ENCODE measurements around the gene PLLP. TPM values are rescaled to one million over a fixed set of nuclear protein-coding genes. Genes with fewer than 3 reads are reported as not detected.

PLLP gene
- total and polyA plus RNA-seq, 9 of the 15 experiments (the other 6 are each of a cell fraction or from before 2014, with no cell fraction given) = 0.09 to 0.96 (median 0.27) TPM

DNA sequence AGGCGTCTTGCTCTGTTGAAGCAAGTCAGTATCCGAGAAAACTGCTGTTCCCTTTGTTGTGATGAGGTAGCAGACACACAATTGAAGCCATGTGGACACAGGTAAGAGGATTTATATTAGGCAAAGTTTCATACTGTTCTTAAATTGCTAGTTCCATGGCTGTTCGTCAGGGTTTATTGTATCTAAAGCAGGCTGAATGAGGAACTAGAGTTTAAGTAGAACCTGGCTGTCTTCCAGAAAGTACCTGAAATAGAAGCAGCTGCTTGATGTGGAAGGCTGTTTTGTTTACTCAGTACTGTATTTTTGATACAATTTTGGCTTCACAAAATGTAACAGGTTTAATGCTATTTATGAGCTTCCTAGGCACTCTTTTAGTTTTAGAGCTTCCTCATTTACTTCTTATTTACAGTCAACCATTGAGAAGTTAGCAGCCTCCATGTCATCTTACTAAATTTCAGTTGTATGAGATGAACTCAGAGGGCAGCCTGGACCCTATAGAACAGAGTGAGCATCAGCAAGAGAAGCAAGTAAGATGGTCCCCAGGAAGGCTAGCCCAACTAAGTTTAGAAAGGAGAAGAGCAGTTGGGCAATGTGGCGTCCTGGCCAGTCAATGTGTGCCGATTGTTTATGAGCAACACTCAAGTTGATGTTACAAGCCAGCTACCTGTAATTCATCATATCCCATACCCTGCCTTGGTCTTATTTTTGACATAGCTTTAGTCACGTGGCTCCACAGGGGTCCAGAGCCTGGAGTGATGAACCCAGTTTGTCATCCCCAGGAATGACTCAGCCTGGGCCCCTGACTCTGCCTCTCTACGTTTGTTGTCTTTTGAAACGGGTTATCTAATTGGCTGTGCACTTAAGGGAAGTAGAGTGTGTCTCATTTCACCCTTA is 49.1 kb downstream of the PLLP start:
- no peaks in the 10 kb centered on the region for H3K79me2 ChIP-seq (ENCODE audit: control insufficient read depth, insufficient read depth, low read length)
- H2AFZ ChIP-seq (ENCODE audit: low read depth, low read length) = no peak overlapping the region
- peak; percentile 75 for ATAC-seq
- H3K9me3 ChIP-seq (replicated peaks; ENCODE audit: control insufficient read depth, insufficient read depth, low read depth, low read length) = no peaks in the 10 kb centered on the region
- no peaks in the 10 kb centered on the region for H3K27me3 ChIP-seq (ENCODE audit: control insufficient read depth in 2 of 2, insufficient read depth in 2 of 2, low read length in 2 of 2)
- DNase-seq (ENCODE audit: extremely low read depth in 1 of 4, low spot score in 3 of 4) = peak; percentile 23 to 70 (median 47)
- H3K4me1 ChIP-seq (replicated peaks in 1 of 2; ENCODE audit: control insufficient read depth in 2 of 2, insufficient read depth in 2 of 2, low read length in 2 of 2) = peaks cover 0 to 9% of the 10 kb centered on the region in 2 experiments; a peak in 2 of 5 replicates
- H3K36me3 ChIP-seq (ENCODE audit: control insufficient read depth, insufficient read depth, low read length) = peaks cover 84% of the 10 kb centered on the region
- no peak overlapping the region for H3K9ac ChIP-seq (ENCODE audit: insufficient read depth in 1 of 2, low read depth in 2 of 2, low read length in 2 of 2)
- peak overlapping the region; percentile 26; the same call in 1 of the 3 replicates for H3K27ac ChIP-seq (ENCODE audit: extremely low read depth, low read depth, low read length)
- no peak for FAIRE-seq
- H3K9me1 ChIP-seq (ENCODE audit: control insufficient read depth, insufficient read depth, low read length) = no peaks in the 10 kb centered on the region
- ChIA-PET POLR2A (interaction anchor here (0.9 kb wide), 1 partner anchor 14 kb away, joined by 3 read pairs; no protein-coding TSS in a partner anchor), CTCF (ENCODE audit: low intra/inter-chr PET ratio) (interaction anchor here (0.6 kb wide), 1 partner anchor 15 kb away, joined by 3 read pairs; no protein-coding TSS in a partner anchor)
- in situ Hi-C loops (cut with MboI) = no loop called here
- H4K20me1 ChIP-seq (replicated peaks; ENCODE audit: control insufficient read depth, insufficient read depth, low read length) = no peaks in the 10 kb centered on the region
- 50% methylated on average over 8 of the region's 8 CpGs for WGBS (ENCODE audit: insufficient coverage, low coverage, missing lambda C conversion rate)
- intact Hi-C loops (cut with micrococcal nuclease) = no loop called here
- no peak overlapping the region; the same call in 1 of the 2 replicates for H3K4me2 ChIP-seq (ENCODE audit: insufficient read depth, low read length)
- no TSS peak for BruUV-seq (replicated peaks)
- H3K4me3 ChIP-seq = no peak overlapping the region
- TF ChIP-seq RNF2 (IDR thresholded peaks at IDR 0.05) (no peak), NFE2 (IDR thresholded peaks at IDR 0.05; ENCODE audit: low read depth) (peak; percentile 55), CREM (IDR thresholded peaks at IDR 0.05; ENCODE audit: low read depth) (0 out of 2 replicates have a peak, but pooled peaks have one; percentile 21), ZNF217 (CRISPR knock-in tag; IDR thresholded peaks at IDR 0.05) (no peak), PHF20 (IDR thresholded peaks at IDR 0.05; ENCODE audit: partially characterized antibody) (no peak), MBD2 (IDR thresholded peaks at IDR 0.05; ENCODE audit: borderline replicate concordance, low read depth) (no peak), RAD51 (IDR thresholded peaks at IDR 0.05; ENCODE audit: borderline replicate concordance, low read depth) (peak; percentile 64; the same call in 1 of the 2 replicates), TOE1 (IDR thresholded peaks at IDR 0.05; ENCODE audit: borderline replicate concordance) (0 out of 2 replicates have a peak, but pooled peaks have one; percentile 26), TOE1 (CRISPR knock-in tag; IDR thresholded peaks at IDR 0.05; ENCODE audit: borderline replicate concordance, low read depth) (no peak), FOSL1 (tag; conservative IDR thresholded peaks at IDR 0.05) (peak; percentile 89), MAFK (IDR thresholded peaks at IDR 0.05; ENCODE audit: low read length) (0 out of 2 replicates have a peak, but pooled peaks have one; percentile 2), NFIC (IDR thresholded peaks at IDR 0.05) (peak; percentile 53)
- TF ChIP-seq, protein P1, sequence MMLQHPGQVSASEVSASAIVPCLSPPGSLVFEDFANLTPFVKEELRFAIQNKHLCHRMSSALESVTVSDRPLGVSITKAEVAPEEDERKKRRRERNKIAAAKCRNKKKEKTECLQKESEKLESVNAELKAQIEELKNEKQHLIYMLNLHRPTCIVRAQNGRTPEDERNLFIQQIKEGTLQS (IDR thresholded peaks at IDR 0.05) = peak; percentile 84
- TF ChIP-seq, protein P1 (CRISPR knock-in tag; conservative IDR thresholded peaks at IDR 0.05) = no peak
- TF ChIP-seq, protein P2, sequence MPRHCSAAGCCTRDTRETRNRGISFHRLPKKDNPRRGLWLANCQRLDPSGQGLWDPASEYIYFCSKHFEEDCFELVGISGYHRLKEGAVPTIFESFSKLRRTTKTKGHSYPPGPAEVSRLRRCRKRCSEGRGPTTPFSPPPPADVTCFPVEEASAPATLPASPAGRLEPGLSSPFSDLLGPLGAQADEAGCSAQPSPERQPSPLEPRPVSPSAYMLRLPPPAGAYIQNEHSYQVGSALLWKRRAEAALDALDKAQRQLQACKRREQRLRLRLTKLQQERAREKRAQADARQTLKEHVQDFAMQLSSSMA (CRISPR knock-in tag; IDR thresholded peaks at IDR 0.05) = no peak
- TF ChIP-seq, protein P3, sequence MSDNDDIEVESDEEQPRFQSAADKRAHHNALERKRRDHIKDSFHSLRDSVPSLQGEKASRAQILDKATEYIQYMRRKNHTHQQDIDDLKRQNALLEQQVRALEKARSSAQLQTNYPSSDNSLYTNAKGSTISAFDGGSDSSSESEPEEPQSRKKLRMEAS (CRISPR knock-in tag; IDR thresholded peaks at IDR 0.05) = peak; percentile 37; the same call in 1 of the 2 replicates
- TF ChIP-seq, protein P4, sequence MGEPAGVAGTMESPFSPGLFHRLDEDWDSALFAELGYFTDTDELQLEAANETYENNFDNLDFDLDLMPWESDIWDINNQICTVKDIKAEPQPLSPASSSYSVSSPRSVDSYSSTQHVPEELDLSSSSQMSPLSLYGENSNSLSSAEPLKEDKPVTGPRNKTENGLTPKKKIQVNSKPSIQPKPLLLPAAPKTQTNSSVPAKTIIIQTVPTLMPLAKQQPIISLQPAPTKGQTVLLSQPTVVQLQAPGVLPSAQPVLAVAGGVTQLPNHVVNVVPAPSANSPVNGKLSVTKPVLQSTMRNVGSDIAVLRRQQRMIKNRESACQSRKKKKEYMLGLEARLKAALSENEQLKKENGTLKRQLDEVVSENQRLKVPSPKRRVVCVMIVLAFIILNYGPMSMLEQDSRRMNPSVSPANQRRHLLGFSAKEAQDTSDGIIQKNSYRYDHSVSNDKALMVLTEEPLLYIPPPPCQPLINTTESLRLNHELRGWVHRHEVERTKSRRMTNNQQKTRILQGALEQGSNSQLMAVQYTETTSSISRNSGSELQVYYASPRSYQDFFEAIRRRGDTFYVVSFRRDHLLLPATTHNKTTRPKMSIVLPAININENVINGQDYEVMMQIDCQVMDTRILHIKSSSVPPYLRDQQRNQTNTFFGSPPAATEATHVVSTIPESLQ (CRISPR knock-in tag; IDR thresholded peaks at IDR 0.05) = no peak
- TF ChIP-seq, protein P5, sequence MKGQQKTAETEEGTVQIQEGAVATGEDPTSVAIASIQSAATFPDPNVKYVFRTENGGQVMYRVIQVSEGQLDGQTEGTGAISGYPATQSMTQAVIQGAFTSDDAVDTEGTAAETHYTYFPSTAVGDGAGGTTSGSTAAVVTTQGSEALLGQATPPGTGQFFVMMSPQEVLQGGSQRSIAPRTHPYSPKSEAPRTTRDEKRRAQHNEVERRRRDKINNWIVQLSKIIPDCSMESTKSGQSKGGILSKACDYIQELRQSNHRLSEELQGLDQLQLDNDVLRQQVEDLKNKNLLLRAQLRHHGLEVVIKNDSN (CRISPR knock-in tag; IDR thresholded peaks at IDR 0.05) = peak; percentile 72

Measured in K562 (cell line).